Stimulated activated CD8-positive, alpha-beta memory T cell treated with anti-CD3 and anti-CD28 coated beads, Interleukin-4, amount 100 ng/mL, for 1 hour (primary cell): ENCODE results near the gene ZNF599.

Source experiments
- DNase-seq, 2 donors: peaks; one replicate each; pipeline ENCODE4 v3.0.0-alpha.2; 2020; ENCODE audit warnings: low read depth in 2 of 2, low spot score in 1 of 2

Gene ZNF599

DNA sequence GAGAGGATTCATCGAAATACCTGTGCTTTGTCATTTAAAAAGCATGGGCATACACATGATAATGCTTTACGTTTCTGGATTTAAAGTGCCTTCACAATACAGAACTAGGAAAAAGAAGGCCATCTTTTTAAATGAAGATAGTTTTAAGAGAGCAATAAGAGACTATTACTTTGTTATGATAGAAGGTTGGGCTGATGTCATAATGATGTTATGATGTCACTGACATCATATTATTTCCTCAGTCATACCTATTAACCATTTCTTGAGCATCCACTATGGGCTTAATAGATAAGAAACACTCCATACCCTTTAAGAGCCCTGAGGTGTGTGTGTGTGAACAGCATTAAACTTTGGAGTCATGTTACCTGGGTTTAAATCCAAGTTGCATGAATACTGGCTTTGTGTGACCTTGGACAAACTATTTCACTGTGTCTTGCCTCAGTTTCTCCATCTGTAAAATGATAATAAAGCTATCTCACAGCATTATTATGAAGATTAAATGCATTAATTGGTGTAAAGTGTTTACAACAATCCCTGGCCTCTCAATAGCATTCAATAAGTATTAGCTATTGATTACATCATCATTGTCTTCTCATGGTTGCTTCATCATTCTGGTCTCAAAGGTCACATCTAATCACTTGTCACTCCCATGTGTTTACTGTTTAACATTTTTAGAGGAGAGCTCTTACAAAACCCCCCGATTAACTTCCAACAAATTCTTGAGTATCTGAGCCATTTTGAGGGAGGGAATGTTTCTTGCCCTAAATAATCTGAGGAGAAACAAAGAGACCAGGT, 27.9 kb downstream of the ZNF599 start:
- DNase-seq: no peak

DNA sequence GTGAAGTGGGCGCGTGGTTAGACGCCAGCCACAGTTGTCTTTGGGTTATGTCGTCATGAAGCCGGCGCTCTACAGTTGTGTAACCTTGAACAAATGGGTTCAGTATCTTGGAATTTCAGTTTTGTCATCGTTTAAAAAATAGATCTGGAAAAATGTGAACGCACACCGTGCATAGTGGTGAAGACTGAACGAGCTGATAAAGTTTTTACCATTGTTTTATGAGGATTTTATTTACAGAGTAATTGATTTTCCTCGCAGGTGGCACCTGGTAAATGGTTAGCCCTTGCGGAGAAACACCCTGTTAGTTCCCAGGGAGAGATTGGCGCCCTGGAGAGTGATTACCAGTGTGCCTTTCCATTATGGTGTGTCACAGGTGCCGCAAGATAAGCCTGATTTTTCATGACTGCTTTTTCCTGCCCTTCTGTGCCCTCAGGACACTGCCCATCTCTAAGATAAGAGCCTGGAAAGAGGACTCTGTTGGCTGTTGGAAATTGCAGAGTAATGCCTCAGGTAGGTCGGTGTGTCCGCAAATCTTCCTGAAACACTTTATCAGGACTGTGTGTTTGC, 38.4 kb downstream of the ZNF599 start:
- DNase-seq: no peak

DNA sequence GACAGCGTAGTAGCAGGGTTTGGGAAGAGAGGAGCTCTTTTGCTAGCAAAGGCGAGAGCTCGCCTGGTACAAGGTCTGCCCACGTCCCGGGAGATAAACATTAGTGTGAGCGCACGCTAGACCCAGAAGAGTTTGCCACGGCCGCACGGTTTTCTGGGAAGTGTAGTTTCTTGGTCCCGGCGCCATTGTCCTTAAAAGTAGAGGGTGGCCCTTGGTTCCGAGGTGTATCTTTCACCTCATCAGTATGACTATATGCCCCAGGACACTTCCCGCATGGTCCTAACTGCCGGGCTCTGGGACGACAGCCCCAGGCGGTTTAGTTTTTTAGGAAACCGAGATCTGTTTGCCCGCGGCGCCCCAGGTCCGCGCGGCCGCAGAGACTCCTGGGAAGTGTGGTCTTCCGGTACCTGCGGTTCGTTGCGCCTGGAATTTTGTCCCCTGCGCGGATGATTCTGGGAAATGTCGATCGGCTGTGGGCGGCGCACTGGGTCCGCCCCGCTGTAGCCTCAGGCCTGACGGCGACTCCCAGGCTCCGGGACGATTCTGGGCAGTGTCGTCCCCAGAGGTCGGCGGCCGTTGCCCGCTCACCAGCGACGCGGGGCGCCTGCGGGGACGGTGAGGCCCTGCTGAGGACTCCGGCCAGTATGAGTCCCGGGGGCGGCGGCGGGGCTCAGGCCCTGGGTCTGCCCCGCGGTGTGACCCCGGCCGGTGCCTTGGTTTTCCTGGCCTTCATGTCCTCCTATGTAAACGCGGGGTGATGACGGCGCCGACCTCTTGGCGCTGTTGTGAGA, 39.1 kb downstream of the ZNF599 start, which contains the start of gene ZNF181:
Gene ZNF181, plus strand, starts transcription at position 498 of the 791 bp plus-strand sequence. CDS start 795 bp downstream, outside the sequence.
- peak; percentile 56 to 58 for DNase-seq

DNA sequence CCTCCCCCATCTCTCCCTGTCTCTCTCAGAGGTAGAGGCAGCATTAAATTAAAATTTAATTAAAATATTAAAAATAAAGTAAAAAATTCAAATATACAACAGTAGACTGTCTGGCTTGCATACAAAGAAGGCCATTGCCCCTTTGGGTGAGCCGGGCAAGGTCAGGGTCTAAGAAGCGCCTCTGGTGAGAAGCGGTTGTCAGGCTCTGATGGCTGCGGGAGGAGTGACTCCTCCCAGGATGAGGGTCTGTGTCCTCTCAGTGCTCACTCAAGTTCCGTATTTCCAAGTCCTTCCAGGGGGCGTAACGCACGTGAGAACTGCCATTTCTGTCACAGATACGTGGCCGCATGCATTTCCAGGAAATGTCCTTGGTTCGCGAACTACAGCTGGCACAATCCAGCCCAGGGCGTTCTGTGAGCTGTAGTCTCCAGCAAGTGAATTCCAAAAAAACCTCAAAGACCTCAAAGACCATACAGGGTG, 39.7 kb downstream of the ZNF599 start:
- no peak for DNase-seq

DNA sequence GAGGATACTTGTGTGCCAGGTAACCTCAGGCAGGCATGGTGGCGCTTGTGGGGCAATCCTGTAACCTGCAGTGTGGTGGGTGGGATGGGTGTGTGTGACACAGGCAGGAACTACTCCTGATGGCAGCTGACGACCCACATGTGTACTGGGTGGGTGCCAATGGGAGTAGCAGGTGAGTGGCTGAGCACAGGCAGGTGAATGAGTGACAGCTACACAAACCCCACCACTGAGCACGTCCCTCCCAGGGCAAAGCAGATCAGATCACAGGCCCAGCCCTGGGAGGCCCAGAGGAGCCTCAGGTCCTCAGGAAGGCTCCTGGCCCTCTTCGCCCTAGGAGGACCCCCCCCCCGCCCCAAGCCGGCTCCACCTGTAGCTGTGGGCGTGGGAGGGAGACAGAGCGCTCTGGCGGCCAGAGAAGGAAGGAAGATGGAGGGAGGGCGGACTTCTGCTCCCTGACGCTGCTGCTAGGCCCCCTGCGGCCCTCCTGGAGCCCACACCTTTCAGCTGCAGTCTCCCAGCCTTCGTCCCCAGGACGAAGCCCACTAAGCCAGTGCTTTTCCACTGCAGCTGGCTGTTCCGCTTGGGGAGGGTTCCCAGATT, 40.3 kb downstream of the ZNF599 start:
- no peak for DNase-seq

DNA sequence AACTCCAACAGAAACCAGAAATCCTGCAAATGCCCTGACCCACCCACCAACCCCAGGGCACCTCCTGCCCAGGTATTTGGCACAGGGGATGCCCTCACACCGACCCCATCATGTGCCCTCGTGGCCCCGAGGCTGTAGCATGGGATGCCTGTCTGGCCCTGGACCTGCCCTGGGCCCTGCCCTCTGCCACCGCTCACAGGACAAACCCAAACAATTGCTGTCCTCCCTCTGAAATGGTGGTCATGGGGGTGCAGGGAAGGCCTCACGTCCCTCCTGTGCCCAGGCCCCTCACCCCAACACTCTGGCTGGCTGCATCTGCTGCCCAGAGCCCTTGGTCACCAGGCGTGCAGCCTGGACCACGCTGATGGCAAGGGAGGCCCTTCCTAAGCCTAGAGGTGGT, 41.1 kb downstream of the ZNF599 start:
- DNase-seq: no peak

DNA sequence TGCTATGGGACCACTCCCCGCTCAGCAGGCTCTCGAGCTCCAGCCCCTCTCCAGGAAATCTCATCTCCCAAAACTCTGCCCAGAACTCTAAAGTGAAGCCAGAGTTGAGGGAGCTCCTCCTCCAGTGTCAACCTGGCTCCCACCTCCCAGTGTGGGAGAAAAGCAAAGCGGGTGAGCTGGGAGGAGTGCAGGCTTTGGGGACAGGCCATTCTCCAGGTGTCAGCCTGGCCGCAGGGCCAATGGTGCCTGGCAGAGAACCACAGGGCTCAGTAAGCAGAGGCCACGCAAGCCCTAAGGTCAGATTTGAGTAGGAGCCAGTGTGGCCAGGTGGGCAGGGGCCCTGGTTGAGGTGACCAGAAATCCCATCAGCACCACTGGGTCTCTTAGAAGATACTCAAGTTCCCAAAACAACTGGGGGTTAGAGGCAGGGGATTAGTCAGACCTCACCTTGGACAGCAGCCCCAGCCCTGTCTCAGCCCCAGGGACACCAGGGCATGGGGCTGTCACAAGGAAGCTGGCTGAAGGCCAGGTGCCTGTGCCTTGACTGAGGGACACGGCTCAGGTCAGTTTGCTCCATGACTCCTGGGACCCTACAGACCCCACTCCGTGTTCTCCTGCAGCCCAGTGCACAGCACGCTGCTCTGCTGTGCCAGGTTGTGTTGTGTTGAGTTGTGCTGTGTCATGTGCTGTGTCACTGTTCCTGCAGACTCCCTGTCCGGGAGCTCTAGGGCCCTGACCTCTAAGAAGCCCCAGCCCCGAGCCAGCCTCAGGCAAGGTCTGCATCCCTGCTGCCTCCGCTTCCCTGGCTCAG, 41.8 kb downstream of the ZNF599 start:
- no peak for DNase-seq

DNA sequence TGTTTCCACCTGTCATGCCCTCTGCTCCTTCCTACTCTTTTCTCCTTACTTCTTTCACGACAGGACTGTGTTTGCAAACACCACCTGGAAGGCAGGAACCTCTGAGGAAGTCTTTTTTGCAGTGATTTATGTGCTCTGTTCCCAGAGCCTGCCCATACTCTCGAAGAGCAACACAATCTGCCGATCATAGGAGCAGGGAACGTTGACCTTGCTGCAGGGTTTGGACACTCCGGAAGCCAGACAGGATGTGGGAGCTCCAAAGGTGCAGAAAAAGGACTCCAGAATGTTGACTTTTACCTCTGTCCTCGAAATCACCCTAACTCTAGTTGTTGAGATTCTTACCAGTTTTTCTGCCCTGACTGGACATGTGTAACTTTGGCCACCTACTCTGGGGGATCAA, 47.6 kb downstream of the ZNF599 start:
- no peak for DNase-seq

DNA sequence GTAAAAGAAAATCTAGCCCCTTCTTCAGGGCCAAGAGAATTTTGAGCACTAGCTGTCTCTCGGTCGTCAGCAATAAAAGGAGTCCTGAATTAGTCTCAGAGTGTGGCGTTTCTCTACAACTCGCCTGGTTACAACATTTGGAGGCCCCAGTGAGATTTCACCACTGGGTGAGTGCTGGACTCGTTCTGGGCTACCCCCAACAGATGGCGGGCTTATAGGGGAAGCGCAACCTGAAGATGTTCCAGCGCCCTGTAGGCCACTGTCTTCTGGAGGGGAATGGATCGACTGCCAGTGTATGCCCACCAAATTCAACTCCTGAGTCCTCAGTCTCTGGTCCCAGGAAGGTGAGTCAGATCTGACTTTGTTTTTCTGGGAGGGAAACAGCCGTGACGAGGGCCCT, 50.7 kb downstream of the ZNF599 start:
- no peak for DNase-seq

DNA sequence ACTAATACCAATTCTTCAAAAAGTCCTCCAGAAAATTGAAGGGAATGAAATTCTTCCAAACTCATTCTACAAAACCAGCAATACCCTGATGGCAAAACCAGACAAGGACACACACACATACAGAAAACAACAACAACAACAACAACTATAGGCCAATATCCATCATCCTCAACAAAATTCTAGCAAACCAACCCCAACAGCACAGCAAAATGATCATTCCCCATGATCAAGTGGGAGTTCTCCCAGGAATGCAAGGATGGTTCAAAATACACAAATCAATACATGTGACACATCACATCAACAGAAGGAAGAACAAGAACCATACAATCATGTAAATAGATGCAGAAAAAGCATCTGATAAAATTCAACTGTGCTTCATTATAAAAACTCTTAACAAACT, 57.7 kb downstream of the ZNF599 start:
- no peak for DNase-seq

DNA sequence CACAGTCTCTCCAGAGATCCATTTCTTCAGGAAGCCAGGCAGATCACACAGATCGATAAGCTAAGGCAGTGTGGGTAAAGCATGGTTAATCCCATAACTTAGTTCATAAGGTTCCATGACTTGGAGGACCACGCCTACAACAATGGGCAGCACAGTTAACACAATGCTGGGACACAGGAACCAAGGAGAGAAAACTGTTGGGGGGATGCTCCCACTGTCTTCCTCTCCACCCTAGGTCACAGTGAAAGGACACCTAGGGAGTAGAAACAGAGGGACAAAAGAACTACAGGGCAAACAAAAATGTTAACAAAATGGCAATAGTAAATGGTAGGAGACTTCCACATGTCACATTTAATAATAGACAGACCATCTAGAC, 59.8 kb downstream of the ZNF599 start:
- no peak for DNase-seq

DNA sequence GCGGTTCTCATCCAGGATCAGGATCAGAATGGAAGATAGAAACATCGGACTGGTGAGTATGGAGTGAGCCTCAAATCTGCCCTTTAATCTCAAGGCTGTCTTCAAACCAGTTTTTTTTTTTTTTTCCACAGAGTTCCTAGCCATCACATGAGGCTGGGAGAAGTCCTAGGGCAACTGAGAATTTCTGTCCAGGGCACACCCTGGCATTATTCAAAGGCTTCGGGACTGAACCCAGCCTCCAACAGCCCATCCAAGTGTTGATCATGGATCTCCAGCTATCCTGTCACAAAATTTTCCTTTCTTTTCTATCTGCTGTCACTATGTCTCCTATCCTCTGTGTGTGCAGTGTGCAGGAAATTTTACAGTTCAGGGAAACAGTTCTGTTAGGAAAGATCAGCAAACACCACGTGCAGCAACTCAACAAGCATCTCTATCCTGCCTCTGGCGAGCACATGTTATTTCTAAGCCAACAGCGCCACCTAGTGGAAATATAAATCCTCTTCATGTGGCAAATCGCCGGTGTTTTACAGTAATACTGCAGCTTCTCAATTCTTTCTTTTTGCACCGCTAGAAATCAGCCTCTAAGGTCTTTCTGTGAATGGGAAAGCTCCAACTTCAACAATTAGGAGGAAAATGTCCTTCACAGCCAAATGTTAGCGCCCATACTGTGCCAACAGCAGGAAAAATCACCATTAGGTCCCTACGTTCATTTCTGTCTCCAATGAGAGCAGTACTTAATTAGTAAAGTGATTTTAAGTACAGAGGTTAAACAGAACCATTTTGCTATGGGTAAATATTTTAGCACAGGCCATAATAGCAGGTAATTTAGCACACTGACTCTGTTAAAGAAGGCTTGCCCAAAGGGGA, 60.4 kb downstream of the ZNF599 start:
- DNase-seq: peak in 1 of 2 donors; percentile 20

DNA sequence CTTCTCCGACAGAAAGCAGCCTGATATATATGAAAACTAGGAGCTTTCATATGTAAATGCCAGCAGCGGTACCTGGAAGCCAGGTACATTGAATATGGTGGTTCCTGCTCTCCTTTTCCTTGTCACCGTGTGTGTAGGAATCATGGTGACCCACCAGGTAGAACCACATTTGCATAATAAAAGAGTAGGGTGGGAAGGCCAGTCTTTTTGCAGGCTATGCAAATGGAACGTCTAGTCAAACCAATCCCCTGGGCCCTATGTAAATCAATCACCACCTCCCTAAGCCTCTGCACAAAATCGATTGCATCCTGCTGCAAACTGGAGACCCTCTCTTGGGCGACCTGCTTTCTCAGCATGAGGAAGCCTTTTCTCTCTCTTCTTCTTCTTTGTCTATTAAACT, 61.1 kb downstream of the ZNF599 start:
- no peak for DNase-seq
